ENCODE data around the gene BTG1.

BTG1 gene

DNA sequence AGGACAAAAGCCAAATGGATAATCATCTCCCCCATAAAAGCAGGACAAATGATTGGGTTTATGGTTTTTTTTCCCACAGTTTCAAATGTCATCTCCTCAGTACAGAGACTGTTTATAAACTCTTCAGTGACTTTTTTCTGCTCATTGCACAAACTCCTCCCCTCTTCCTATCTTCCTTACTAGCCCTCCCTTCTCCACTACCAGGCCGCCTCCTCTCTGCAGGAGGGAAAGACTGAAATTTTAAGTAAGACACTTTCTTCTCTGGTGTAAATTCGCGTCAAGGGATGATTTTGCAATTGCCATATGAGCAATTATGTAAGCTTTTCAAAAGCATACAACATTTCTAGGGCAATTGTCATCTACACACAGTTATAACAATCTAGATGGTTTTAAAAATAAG lies 37.0 kb downstream of the BTG1 start:
- no peak for TF ChIP-seq EZH2 (IDR thresholded peaks at IDR 0.05; ENCODE audit: borderline replicate concordance, low read length)
- TF ChIP-seq, protein P1, sequence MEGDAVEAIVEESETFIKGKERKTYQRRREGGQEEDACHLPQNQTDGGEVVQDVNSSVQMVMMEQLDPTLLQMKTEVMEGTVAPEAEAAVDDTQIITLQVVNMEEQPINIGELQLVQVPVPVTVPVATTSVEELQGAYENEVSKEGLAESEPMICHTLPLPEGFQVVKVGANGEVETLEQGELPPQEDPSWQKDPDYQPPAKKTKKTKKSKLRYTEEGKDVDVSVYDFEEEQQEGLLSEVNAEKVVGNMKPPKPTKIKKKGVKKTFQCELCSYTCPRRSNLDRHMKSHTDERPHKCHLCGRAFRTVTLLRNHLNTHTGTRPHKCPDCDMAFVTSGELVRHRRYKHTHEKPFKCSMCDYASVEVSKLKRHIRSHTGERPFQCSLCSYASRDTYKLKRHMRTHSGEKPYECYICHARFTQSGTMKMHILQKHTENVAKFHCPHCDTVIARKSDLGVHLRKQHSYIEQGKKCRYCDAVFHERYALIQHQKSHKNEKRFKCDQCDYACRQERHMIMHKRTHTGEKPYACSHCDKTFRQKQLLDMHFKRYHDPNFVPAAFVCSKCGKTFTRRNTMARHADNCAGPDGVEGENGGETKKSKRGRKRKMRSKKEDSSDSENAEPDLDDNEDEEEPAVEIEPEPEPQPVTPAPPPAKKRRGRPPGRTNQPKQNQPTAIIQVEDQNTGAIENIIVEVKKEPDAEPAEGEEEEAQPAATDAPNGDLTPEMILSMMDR (IDR thresholded peaks at IDR 0.05; ENCODE audit: low read length) = no peak
- Histone ChIP-seq H3F3A (ENCODE audit: insufficient read depth, low read length) (no peaks in the 10 kb centered on the region), H3K4me3 (ENCODE audit: low read depth, low read length, poor library complexity, severe bottlenecking) (no peak overlapping the region), H3K9me3 (ENCODE audit: low read length) (no peaks in the 10 kb centered on the region), H3K27ac (ENCODE audit: low read depth, low read length, poor library complexity, severe bottlenecking) (no peak overlapping the region), H3K4me1 (ENCODE audit: insufficient read depth, low read length, severe bottlenecking) (peaks cover 10% of the 10 kb centered on the region), H3K36me3 (ENCODE audit: insufficient read depth, low read length) (no peaks in the 10 kb centered on the region), H3K27me3 (ENCODE audit: insufficient read depth, low read length) (no peaks in the 10 kb centered on the region), H4K20me1 (ENCODE audit: insufficient read depth, low read length) (no peaks in the 10 kb centered on the region), H3K79me2 (ENCODE audit: insufficient read depth, low read length) (no peaks in the 10 kb centered on the region), H3K9ac (ENCODE audit: low read length) (no peak overlapping the region), H3K9me2 (ENCODE audit: low read depth, low read length) (no peaks in the 10 kb centered on the region), H3K4me2 (ENCODE audit: low read length) (no peak overlapping the region), H2AFZ (ENCODE audit: low read length) (no peak overlapping the region)

DNA sequence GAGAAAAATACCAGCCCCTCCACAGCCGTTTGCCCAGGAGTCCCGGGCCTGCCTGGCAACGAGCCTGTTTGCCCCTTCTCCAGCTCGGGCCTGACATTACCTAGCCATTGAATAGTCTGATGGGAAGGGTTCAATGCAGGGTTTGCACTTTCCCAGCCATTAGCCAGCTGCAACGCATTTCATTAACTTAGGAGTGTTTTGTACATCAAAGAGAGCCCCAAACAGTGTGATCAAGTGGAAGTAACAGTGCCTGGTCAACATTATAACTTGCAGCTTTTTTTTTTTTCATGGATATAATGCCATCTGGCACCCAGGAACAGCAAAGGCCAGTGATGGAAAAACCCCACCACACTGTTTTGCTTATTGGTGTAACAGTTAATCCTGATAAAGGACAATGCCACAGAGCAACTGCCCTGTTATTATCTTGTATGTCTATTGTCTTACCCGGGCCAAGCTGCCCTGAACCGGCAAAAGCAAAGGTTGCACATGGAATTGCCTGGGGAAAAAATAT lies 38.0 kb downstream of the BTG1 start:
- no peak for TF ChIP-seq EZH2 (IDR thresholded peaks at IDR 0.05; ENCODE audit: borderline replicate concordance, low read length)
- TF ChIP-seq, protein P1 (IDR thresholded peaks at IDR 0.05; ENCODE audit: low read length) = no peak
- H3K9ac ChIP-seq (ENCODE audit: low read length) = no peak overlapping the region
- peaks cover 10% of the 10 kb centered on the region for H3K4me1 ChIP-seq (ENCODE audit: insufficient read depth, low read length, severe bottlenecking)
- no peaks in the 10 kb centered on the region for H3K27me3 ChIP-seq (ENCODE audit: insufficient read depth, low read length)
- no peak overlapping the region for H2AFZ ChIP-seq (ENCODE audit: low read length)
- H3K79me2 ChIP-seq (ENCODE audit: insufficient read depth, low read length) = no peaks in the 10 kb centered on the region
- H3K4me3 ChIP-seq (ENCODE audit: low read depth, low read length, poor library complexity, severe bottlenecking) = no peak overlapping the region
- no peak overlapping the region for H3K4me2 ChIP-seq (ENCODE audit: low read length)
- H3K9me2 ChIP-seq (ENCODE audit: low read depth, low read length) = no peaks in the 10 kb centered on the region
- no peaks in the 10 kb centered on the region for H3K36me3 ChIP-seq (ENCODE audit: insufficient read depth, low read length)
- no peaks in the 10 kb centered on the region for H3F3A ChIP-seq (ENCODE audit: insufficient read depth, low read length)
- no peak overlapping the region for H3K27ac ChIP-seq (ENCODE audit: low read depth, low read length, poor library complexity, severe bottlenecking)
- no peaks in the 10 kb centered on the region for H3K9me3 ChIP-seq (ENCODE audit: low read length)
- no peaks in the 10 kb centered on the region for H4K20me1 ChIP-seq (ENCODE audit: insufficient read depth, low read length)

DNA sequence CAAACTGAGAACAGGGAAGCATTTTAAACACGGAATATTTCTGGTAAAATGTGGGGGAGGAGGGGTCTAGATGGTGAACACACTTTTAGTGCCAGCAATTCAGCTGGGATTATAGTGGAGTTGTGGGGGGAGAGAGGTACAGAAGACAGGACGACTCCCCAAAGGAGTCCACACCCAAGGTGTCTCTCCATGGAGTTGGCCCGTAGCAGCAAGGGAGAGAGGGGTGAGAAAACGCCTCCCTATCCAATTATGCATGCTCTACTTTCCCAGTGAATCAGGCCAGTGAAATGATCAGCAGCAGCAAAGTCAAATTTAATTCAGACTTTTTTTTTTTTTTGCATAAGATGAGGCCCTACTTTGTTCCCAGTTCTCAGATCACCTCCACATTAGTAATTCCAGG lies 38.6 kb downstream of the BTG1 start:
- no peak overlapping the region for H3K4me3 ChIP-seq (ENCODE audit: low read depth, low read length, poor library complexity, severe bottlenecking)
- H3F3A ChIP-seq (ENCODE audit: insufficient read depth, low read length) = no peaks in the 10 kb centered on the region
- H3K79me2 ChIP-seq (ENCODE audit: insufficient read depth, low read length) = no peaks in the 10 kb centered on the region
- H3K36me3 ChIP-seq (ENCODE audit: insufficient read depth, low read length) = no peaks in the 10 kb centered on the region
- no peak overlapping the region for H2AFZ ChIP-seq (ENCODE audit: low read length)
- H3K9me3 ChIP-seq (ENCODE audit: low read length) = no peaks in the 10 kb centered on the region
- peaks cover 10% of the 10 kb centered on the region for H3K4me1 ChIP-seq (ENCODE audit: insufficient read depth, low read length, severe bottlenecking)
- H3K9ac ChIP-seq (ENCODE audit: low read length) = no peak overlapping the region
- H4K20me1 ChIP-seq (ENCODE audit: insufficient read depth, low read length) = no peaks in the 10 kb centered on the region
- H3K9me2 ChIP-seq (ENCODE audit: low read depth, low read length) = no peaks in the 10 kb centered on the region
- no peak overlapping the region for H3K4me2 ChIP-seq (ENCODE audit: low read length)
- H3K27me3 ChIP-seq (ENCODE audit: insufficient read depth, low read length) = no peaks in the 10 kb centered on the region
- H3K27ac ChIP-seq (ENCODE audit: low read depth, low read length, poor library complexity, severe bottlenecking) = no peak overlapping the region
- no peak for TF ChIP-seq EZH2 (IDR thresholded peaks at IDR 0.05; ENCODE audit: borderline replicate concordance, low read length)
- TF ChIP-seq, protein P1 (IDR thresholded peaks at IDR 0.05; ENCODE audit: low read length) = no peak
